ENCODE results near the gene TMEM243. TPM values are rescaled to one million over a fixed set of nuclear protein-coding genes. Genes with fewer than 3 reads are reported as not detected.

Gene TMEM243, protein sequence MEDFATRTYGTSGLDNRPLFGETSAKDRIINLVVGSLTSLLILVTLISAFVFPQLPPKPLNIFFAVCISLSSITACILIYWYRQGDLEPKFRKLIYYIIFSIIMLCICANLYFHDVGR
- total RNA-seq (2012; rRNA removed), result 28.7 and 40.0 TPM in 2 replicates
- 26.3 and 31.1 TPM in 2 replicates for polyA plus RNA-seq (2012; rRNA removed)
- 18.9 and 24.5 TPM in 2 replicates for polyA plus RNA-seq (2012; cell fraction: cytosol; rRNA removed)
- 12.9 and 56.2 TPM in 2 replicates for polyA plus RNA-seq (2012; cell fraction: nucleus; rRNA removed; ENCODE audit: low replicate concordance)
- percentile 76 among the genes with signal in this experiment for Bru-seq, nascent RNA
- percentile 54 among the genes with signal in this experiment for BruChase-seq, experiment 1, labeled RNA remaining after a 6-hour chase
- percentile 69 among the genes with signal in this experiment for BruChase-seq, experiment 2, labeled RNA remaining after a 2-hour chase
- long read RNA-seq, transcript TMEM243-201 (4 exons, 1,063 nt), result minor isoform, 15 of 39 reads
- long read RNA-seq, transcript TMEM243-203 (5 exons, 1,273 nt), result major isoform, 21 of 39 reads
- long read RNA-seq, partial matches to known transcripts, result 0 of 39 reads
- long read RNA-seq, other reads (novel, unspliced or antisense), result 2 of 39 reads

DNA sequence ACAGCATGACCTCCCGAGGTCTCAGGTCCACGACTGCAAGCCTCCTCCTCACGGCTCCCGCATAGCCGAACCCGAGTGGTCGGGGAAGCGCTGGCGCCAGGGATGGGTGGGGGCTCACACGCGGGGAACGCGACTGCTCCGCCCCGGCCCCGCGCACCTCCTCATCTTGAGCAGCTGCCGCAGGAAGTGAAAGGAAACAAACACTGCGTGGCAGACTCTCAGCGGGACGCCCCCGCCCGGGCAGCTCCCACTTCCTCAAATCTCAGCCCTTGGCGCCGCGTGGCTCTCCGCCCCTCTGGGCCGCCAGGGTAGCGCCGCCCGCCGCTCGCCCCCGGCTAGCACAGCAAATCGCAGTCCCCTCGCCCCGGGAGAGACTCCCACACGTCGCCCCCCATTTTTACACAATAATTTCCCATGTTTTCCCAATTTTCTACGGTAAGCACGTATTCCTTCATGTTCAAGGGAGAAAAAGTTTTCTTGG, at the start of gene TMEM243:
Gene TMEM243 (minus strand): TSS at position 188 of the 481 bp plus-strand sequence. CDS start 229 bp downstream, outside the sequence.
- POLR2A ChIA-PET (ENCODE audit: unreplicated experiment), result interaction anchor here (0.6 kb wide), 1 partner anchor 66 kb away, joined by 3 read pairs; no protein-coding TSS in a partner anchor
- peak within 1 kb of the TSS; percentile 69 to 80; a peak in 3 of 4 replicates for H4K8ac ChIP-seq (ENCODE audit: low read depth in 2 of 2, low read length in 2 of 2)
- in situ Hi-C loops (cut with MboI; ENCODE audit: low sequenced_read_pairs) (no loop called here), dilution Hi-C loops (cut with HindIII; ENCODE audit: low sequenced_read_pairs, unreplicated experiment) (no loop called here), intact Hi-C loops (cut with micrococcal nuclease) (loop anchor here (1.0 kb wide), 1 partner anchor 67 kb away; the partner anchor contains the start of gene DMTF1)
- H4K91ac ChIP-seq (ENCODE audit: insufficient read depth, low read depth, low read length), result peak within 1 kb of the TSS; percentile 59; the same call in 1 of the 2 replicates
- H3K4me2 ChIP-seq (ENCODE audit: low read depth, low read length), result peak within 1 kb of the TSS; percentile 92
- H2BK15ac ChIP-seq (ENCODE audit: low read depth, low read length), result 0 out of 3 replicates have a peak within 1 kb of the TSS, but pooled peaks have one; percentile 9
- peak within 1 kb of the TSS; percentile 79 for H3K4ac ChIP-seq (ENCODE audit: low read depth, low read length)
- H3K9ac ChIP-seq (ENCODE audit: low read depth, low read length), result peak within 1 kb of the TSS; percentile 77
- no peaks in the 10 kb centered on the region for H4K20me1 ChIP-seq (ENCODE audit: insufficient read depth, low read length)
- H3K79me1 ChIP-seq (ENCODE audit: low read depth in 1 of 2, low read length in 2 of 2), result peaks cover 4 to 39% of the 10 kb centered on the region in 2 experiments; a peak in 3 of 4 replicates
- peaks cover 6% of the 10 kb centered on the region for H3K4me1 ChIP-seq (ENCODE audit: control insufficient read depth, insufficient read depth, low read length)
- CTCF ChIA-PET, result no interaction called here
- no peaks in the 10 kb centered on the region for H3K9me3 ChIP-seq (ENCODE audit: control insufficient read depth, insufficient read depth, low read length)
- TF ChIP-seq POLR2A (IDR thresholded peaks at IDR 0.05; ENCODE audit: low read depth, low read length) (peak; percentile 68; the same call in 1 of the 2 replicates), MAZ (IDR thresholded peaks at IDR 0.05; ENCODE audit: borderline replicate concordance, low read depth, low read length) (peak; percentile 27), RAD21 (IDR thresholded peaks at IDR 0.05; ENCODE audit: low read length) (no peak), CHD1 (IDR thresholded peaks at IDR 0.05; ENCODE audit: low read depth, low read length) (no peak), CTCF (conservative IDR thresholded peaks at IDR 0.05; ENCODE audit: low read depth, low read length) (peak; percentile 17; the same call in 1 of the 2 replicates), RFX5 (IDR thresholded peaks at IDR 0.05; ENCODE audit: low read depth, low read length) (no peak), MAFK (IDR thresholded peaks at IDR 0.05; ENCODE audit: low read depth, low read length) (no peak), MXI1 (IDR thresholded peaks at IDR 0.05; ENCODE audit: borderline replicate concordance, low read depth, low read length) (peak; percentile 84), RCOR1 (IDR thresholded peaks at IDR 0.05; ENCODE audit: insufficient replicate concordance, low read length) (no peak), SMC3 (IDR thresholded peaks at IDR 0.05; ENCODE audit: low read depth, low read length) (no peak)
- H3K56ac ChIP-seq (ENCODE audit: extremely low read depth, insufficient read depth, low read length), result peak within 1 kb of the TSS; percentile 75
- H3K27me3 ChIP-seq (ENCODE audit: control insufficient read depth, insufficient read depth, low read length), result no peaks in the 10 kb centered on the region
- peak within 1 kb of the TSS; percentile 64 for H4K5ac ChIP-seq (ENCODE audit: low read depth, low read length)
- WGBS, 2 experiments (ENCODE audit: extremely low coverage in 2 of 2, insufficient read length in 1 of 2), result 0% methylated on average over 27 of the region's 41 CpGs; no CpG with 5 or more reads in 1 of the 2 experiments
- peak within 1 kb of the TSS; percentile 62 for H3K18ac ChIP-seq (ENCODE audit: low read depth, low read length)
- BruUV-seq (replicated peaks), result no TSS peak
- H2BK120ac ChIP-seq (ENCODE audit: low read depth, low read length), result peak within 1 kb of the TSS; percentile 60
- H3K27ac ChIP-seq (ENCODE audit: insufficient read depth, low read length), result peak within 1 kb of the TSS; percentile 54
- H3K4me3 ChIP-seq (ENCODE audit: insufficient read depth, low read depth, low read length), result peak within 1 kb of the TSS; percentile 94
- H2AK5ac ChIP-seq (ENCODE audit: low read depth, low read length), result peak within 1 kb of the TSS; percentile 19
- peak within 1 kb of the TSS; percentile 85 for H2AK9ac ChIP-seq (replicated peaks; ENCODE audit: low read depth, low read length, poor library complexity)
- ATAC-seq (ENCODE audit: low read depth) (peak; percentile 75), DNase-seq (peak; percentile 68)
- peak within 1 kb of the TSS; percentile 96 for H2AFZ ChIP-seq (replicated peaks; ENCODE audit: low read length, poor library complexity)
- peak within 1 kb of the TSS; percentile 44 for H2BK5ac ChIP-seq (ENCODE audit: low read depth, low read length, poor library complexity, severe bottlenecking)
- no peak within 1 kb of the TSS for H2BK20ac ChIP-seq (ENCODE audit: low read depth, low read length)
- peaks cover 10% of the 10 kb centered on the region for H3K9me1 ChIP-seq (ENCODE audit: insufficient read depth, low read length)
- peak within 1 kb of the TSS; percentile 94 for H3K23ac ChIP-seq (ENCODE audit: low read depth, low read length)
- peaks cover 4% of the 10 kb centered on the region; the same call in 1 of the 2 replicates for H3K36me3 ChIP-seq (ENCODE audit: control insufficient read depth, insufficient read depth, low read length)
- peak within 1 kb of the TSS; percentile 93 for H3K14ac ChIP-seq (replicated peaks; ENCODE audit: low read depth, low read length)

Data from IMR-90 (cell line).